ENCODE data around the gene LGALS13.

- TF ChIP-seq CTCF (conservative IDR thresholded peaks at IDR 0.05): no peak
- no peak for TF ChIP-seq EZH2 (IDR thresholded peaks at IDR 0.05; ENCODE audit: low read depth)
Observed at GRCh38 chr19:39553082-39553652, 49.2 kb upstream of the LGALS13 start.
